AG08395 (cell line): Measurements from ENCODE around the gene LIMS2.

ENCODE experiments used
- DNase-seq: peaks from one replicate; pipeline ENCODE4 v3.0.0; 2012; ENCODE audit warnings: mixed read lengths, low spot score

The LIMS2 gene

GRCh38 chr2:127605691-127606263 lies 69.6 kb downstream of the LIMS2 start:
- DNase-seq = no peak

- no peak for DNase-seq
Observed at GRCh38 chr2:127604986-127605385, 70.3 kb downstream of the LIMS2 start.

GRCh38 chr2:127599211-127599610 lies 76.1 kb downstream of the LIMS2 start:
- DNase-seq = no peak

- no peak for DNase-seq
Observed at GRCh38 chr2:127598711-127599110, 76.6 kb downstream of the LIMS2 start.

- DNase-seq = peak; percentile 17
Observed at GRCh38 chr2:127597984-127598380, 77.3 kb downstream of the LIMS2 start.

GRCh38 chr2:127597046-127597983 lies 78.0 kb downstream of the LIMS2 start:
- DNase-seq = no peak

GRCh38 chr2:127596311-127597045 lies 78.9 kb downstream of the LIMS2 start:
- DNase-seq = no peak

- DNase-seq = no peak
Observed at GRCh38 chr2:127594116-127594591, 81.2 kb downstream of the LIMS2 start.

- DNase-seq = no peak
Observed at GRCh38 chr2:127593228-127594115, 81.9 kb downstream of the LIMS2 start.

GRCh38 chr2:127592761-127593227 lies 82.5 kb downstream of the LIMS2 start:
- no peak for DNase-seq

GRCh38 chr2:127591221-127591923 lies 84.0 kb downstream of the LIMS2 start:
- DNase-seq = peak; percentile 84

- DNase-seq = no peak
Observed at GRCh38 chr2:127590386-127591190, 84.7 kb downstream of the LIMS2 start.

GRCh38 chr2:127589841-127590240 lies 85.5 kb downstream of the LIMS2 start:
- DNase-seq = no peak

- no peak for DNase-seq
Observed at GRCh38 chr2:127589358-127589757, 86.0 kb downstream of the LIMS2 start.
